HepG2 (cell line): ENCODE data around the gene GPHN.

Source experiments
- CHD2 ChIP-seq: IDR thresholded peaks from 2 replicates; pipeline ENCODE4 v1.6.1; 2011; ENCODE audit warnings: low read depth, low read length, improper control_type of control experiment
- FOXK1 ChIP-seq: sonication (generic); formaldehyde crosslinking; IDR thresholded peaks from 2 replicates; pipeline ENCODE4 v1.4.0; 2020; ENCODE audit warnings: low read depth, missing genetic modification reagents, borderline replicate concordance
- NFKB2 ChIP-seq: sonication (generic); formaldehyde crosslinking; IDR thresholded peaks from 2 replicates; pipeline ENCODE4 v1.4.0; 2020; ENCODE audit warnings: missing genetic modification reagents, borderline replicate concordance
- NKX3-1 ChIP-seq: sonication (generic); formaldehyde crosslinking; IDR thresholded peaks from 2 replicates; pipeline ENCODE4 v1.5.0; 2020; ENCODE audit warnings: missing genetic modification reagents
- ZNF737 ChIP-seq: sonication (generic); formaldehyde crosslinking; IDR thresholded peaks from 2 replicates; pipeline ENCODE4 v1.5.0; 2020; ENCODE audit warnings: missing genetic modification reagents, mild to moderate bottlenecking, borderline replicate concordance
- TF ChIP-seq, protein P1 (sequence below): sonication (generic); formaldehyde crosslinking; IDR thresholded peaks from 2 replicates; pipeline ENCODE4 v1.5.1; 2020; ENCODE audit warnings: mild to moderate bottlenecking, missing genetic modification reagents, moderate library complexity
- TF ChIP-seq, protein P2 (sequence below): sonication (generic); formaldehyde crosslinking; conservative IDR thresholded peaks from 2 replicates; pipeline ENCODE4 v1.4.0; 2020; ENCODE audit warnings: missing genetic modification reagents

DNA sequence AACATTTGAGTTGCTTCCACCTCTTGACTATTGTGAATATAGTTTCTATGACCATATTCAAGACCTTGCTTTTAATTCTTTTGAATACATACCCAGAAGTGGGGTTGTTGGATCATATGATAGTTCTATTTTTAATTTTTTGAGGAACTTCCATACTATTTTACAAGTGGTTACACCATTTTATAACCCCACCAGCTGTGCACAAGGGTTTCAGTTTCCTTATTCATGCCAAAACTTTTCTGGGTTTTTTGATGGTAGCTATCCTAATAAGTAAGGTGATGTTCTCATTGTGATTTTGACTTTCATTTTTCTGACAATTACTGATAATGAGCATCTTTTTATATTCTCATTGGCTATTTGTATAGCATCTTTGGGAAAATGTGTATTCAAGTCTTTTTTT is 571.9 kb downstream of the GPHN start:
- TF ChIP-seq, protein P1, sequence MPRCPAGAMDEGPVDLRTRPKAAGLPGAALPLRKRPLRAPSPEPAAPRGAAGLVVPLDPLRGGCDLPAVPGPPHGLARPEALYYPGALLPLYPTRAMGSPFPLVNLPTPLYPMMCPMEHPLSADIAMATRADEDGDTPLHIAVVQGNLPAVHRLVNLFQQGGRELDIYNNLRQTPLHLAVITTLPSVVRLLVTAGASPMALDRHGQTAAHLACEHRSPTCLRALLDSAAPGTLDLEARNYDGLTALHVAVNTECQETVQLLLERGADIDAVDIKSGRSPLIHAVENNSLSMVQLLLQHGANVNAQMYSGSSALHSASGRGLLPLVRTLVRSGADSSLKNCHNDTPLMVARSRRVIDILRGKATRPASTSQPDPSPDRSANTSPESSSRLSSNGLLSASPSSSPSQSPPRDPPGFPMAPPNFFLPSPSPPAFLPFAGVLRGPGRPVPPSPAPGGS (CRISPR knock-in tag) = no peak
- TF ChIP-seq NKX3-1 (CRISPR knock-in tag) = no peak
- TF ChIP-seq CHD2 = no peak
- TF ChIP-seq, protein P2, sequence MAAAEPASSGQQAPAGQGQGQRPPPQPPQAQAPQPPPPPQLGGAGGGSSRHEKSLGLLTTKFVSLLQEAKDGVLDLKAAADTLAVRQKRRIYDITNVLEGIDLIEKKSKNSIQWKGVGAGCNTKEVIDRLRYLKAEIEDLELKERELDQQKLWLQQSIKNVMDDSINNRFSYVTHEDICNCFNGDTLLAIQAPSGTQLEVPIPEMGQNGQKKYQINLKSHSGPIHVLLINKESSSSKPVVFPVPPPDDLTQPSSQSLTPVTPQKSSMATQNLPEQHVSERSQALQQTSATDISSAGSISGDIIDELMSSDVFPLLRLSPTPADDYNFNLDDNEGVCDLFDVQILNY (CRISPR knock-in tag) = no peak
- no peak for TF ChIP-seq FOXK1 (CRISPR knock-in tag)
- no peak for TF ChIP-seq ZNF737 (CRISPR knock-in tag)
- no peak for TF ChIP-seq NFKB2 (CRISPR knock-in tag)
